Measurements from ENCODE around the gene KRT37.

The KRT37 gene

GRCh38 chr17:41418116-41418860 lies 6.1 kb downstream of the KRT37 start:
- DNase-seq (ENCODE audit: low read depth) = no peak
- no peak overlapping the region for H3K4me3 ChIP-seq (ENCODE audit: control insufficient read depth, low read depth, low read length)
- no peak for TF ChIP-seq CTCF (IDR thresholded peaks at IDR 0.05; ENCODE audit: control insufficient read depth, insufficient read depth, low read depth, low read length, missing control alignments)

DNA sequence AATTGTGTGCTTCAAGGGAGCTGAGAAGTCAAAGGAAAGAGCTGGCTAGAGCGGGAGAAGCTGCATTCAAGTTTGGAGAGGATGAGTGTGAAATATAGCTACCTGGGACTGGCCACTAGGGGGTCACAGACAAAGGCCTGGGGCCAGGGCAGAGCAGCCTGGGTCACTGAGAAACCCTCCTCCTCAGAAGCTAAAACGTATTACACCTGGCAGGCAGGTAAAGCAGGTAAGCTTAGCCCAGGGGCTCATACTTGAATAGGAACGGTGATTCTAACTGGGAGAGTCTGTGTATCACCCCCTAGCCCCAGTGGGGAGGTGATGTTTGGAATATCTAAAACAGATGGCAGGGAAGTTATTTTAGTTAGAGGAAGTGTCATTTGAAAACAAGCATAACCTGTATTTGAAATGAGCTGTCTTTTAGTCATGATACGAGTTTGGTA lies 6.8 kb downstream of the KRT37 start:
- no peak overlapping the region for H3K4me3 ChIP-seq (ENCODE audit: control insufficient read depth, low read depth, low read length)
- no peak for DNase-seq (ENCODE audit: low read depth)
- peak; percentile 30 for TF ChIP-seq CTCF (IDR thresholded peaks at IDR 0.05; ENCODE audit: control insufficient read depth, insufficient read depth, low read depth, low read length, missing control alignments)

- no peak overlapping the region for H3K4me3 ChIP-seq (ENCODE audit: control insufficient read depth, low read depth, low read length)
- DNase-seq (ENCODE audit: low read depth) = no peak
- TF ChIP-seq CTCF (IDR thresholded peaks at IDR 0.05; ENCODE audit: control insufficient read depth, insufficient read depth, low read depth, low read length, missing control alignments) = no peak
These were observed 7.3 kb downstream of the KRT37 start for GRCh38 chr17:41417127-41417526.

- no peak overlapping the region for H3K4me3 ChIP-seq (ENCODE audit: control insufficient read depth, low read depth, low read length)
- TF ChIP-seq CTCF (IDR thresholded peaks at IDR 0.05; ENCODE audit: control insufficient read depth, insufficient read depth, low read depth, low read length, missing control alignments) = no peak
- no peak for DNase-seq (ENCODE audit: low read depth)
These were observed 7.9 kb downstream of the KRT37 start for GRCh38 chr17:41416479-41416878.

DNA sequence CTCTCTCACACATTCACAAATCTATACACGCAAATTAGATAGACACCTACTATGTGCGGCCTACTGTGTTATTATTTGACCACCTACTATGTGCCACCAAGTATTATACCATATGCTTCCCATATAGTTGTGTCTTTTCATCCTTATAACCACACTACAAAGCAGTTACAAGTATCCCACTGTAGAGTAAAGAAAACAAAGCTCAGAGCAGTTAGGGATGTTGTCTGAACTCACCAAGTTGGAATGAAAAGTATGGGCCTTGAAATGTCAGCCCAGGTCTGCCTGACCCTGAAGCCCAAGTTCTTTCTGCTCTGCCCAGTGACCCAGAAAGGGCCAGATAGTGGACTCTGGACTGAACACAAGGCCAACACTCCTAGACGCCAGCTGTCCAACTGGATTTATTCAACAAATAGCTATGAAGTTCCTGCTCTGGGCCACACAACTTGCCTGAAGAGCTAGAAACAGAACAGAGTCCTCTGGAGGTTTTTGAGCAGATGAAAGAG lies 8.5 kb downstream of the KRT37 start:
- TF ChIP-seq CTCF (IDR thresholded peaks at IDR 0.05; ENCODE audit: control insufficient read depth, insufficient read depth, low read depth, low read length, missing control alignments) = no peak
- H3K4me3 ChIP-seq (ENCODE audit: control insufficient read depth, low read depth, low read length) = no peak overlapping the region
- no peak for DNase-seq (ENCODE audit: low read depth)

GRCh38 chr17:41415411-41415810 lies 9.0 kb downstream of the KRT37 start:
- no peak for DNase-seq (ENCODE audit: low read depth)
- H3K4me3 ChIP-seq (ENCODE audit: control insufficient read depth, low read depth, low read length) = no peak overlapping the region
- no peak for TF ChIP-seq CTCF (IDR thresholded peaks at IDR 0.05; ENCODE audit: control insufficient read depth, insufficient read depth, low read depth, low read length, missing control alignments)

All from AG09309 (cell line).